ENCODE data around the gene MYORG.
"Not testable (repeated sequence)": the region's sequence is repeated elsewhere in the genome, so short reads cannot be mapped to it uniquely, and the experiment has no call there.

MYORG gene

DNA sequence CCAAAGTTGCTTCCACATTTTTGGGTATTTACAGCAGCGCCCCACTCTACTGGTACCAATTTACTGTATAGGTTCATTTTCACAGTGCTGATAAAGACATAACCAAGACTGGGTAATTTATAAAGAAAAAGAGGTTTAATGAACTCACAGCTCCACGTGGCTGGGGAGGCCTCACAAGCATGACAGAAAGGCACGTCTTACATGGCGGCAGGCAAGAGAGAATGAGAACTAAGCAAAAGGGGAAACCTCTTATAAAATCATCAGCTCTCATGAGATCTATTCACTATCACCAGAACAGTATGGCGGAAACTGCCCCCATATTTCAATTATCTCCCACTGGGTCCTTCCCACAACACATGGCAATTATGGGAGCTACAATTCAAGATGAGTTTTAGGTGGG, 7.9 kb downstream of the MYORG start:
- not testable (repeated sequence) for FAIRE-seq

DNA sequence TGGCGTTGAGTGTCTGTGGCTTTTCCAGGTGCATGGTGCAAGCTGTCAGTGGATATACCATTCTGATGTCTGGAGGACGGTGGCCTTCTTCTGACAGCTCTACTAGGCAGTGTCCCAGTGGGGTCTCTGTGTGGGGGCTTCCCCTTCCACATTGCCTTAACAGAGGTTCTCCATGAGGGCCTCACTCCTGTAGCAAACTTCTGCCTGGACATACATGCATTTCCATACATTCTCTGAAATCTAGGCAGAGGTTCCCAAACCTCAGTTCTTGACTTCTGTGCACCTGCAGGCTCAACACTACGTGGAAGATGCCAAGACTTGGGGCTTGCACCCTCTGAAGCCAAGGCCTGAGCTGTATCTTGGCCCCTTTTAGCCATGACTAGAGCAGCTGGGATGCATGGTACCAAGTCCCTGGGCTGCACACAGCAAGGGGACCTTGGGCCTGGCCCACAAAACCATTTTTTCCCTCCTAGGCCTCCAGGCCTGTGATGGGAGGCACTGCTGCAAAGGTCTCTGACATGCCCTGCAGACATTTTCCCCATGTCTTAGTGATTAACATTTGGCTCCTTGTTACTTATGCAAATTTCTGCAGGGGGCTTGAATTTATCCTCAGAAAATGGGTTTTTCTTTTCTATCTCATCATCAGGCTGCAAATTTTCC, 8.8 kb downstream of the MYORG start:
- FAIRE-seq = not testable (repeated sequence)

DNA sequence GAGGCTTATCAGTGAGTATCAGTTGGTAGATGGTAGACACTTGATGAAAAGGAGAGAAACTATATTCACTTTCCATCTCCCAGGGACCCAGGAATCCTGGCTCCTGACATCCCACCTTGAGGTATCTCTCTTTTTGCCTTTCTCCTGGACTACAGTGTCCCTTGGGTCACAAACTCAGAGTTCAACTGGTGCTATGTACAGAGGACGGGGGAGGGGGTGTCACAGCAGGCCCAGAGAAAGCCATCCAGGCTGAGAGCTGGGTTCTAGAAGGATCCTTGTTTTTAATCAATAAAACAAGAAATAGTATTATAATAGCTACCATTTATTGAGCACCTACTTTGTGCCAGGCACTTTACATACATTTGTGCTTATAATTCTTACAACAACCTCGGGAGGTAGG, 10.3 kb downstream of the MYORG start:
- no peak for FAIRE-seq

DNA sequence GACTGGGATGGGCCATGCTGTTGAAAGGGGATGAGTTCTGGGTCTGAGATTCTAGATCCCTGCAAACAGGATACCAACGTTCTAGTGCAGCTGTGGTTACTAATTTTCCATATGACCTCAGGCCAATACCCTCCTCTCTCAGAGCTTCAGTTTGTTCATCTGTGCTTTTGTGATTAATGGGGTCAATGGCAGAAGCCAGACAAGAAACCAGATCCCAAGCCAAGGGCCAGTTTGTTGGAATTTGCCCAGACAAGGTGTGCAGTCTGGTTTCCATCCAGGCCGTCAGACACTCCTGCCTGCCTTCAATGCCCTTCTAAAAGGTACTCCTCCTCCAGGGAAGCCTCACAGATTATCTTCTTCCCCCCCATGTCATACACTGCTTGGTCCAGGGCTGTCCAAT, 11.4 kb downstream of the MYORG start:
- no peak for FAIRE-seq

DNA sequence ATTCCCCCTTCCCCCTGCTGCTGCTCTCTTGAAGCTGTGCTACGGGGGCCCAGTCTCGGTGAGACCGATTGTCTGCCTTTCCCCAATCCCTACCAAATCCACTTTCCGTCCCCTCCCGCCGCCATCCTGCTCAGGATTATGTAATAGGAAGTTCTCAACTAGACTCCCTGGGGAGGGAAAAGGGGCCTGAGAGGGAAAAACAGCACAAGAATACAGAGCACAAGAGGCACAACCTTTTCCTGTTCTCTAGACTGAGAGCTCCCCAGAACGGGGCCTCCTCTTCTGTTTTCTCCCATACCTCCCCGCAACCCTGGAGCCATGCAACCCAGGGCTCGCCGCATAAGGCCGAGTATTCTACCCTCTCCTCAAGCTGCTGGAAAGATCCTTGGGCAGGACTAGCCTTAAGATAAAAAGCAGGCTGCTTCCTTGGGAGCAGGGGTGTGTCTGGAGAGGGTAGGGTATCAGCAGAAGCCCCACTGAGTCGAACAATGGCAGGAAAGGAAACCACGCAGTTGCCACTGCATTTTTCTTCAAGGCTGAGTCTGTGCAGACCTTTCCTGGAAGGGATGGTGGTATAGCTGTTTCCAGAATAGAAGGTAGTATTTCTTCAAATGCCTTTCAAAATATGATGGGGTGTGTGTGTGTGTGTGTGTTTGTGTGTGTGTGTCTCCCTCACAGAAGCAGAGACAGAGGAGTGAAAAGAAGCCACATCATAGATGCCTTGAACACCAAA, 12.9 kb downstream of the MYORG start:
- no peak for FAIRE-seq

DNA sequence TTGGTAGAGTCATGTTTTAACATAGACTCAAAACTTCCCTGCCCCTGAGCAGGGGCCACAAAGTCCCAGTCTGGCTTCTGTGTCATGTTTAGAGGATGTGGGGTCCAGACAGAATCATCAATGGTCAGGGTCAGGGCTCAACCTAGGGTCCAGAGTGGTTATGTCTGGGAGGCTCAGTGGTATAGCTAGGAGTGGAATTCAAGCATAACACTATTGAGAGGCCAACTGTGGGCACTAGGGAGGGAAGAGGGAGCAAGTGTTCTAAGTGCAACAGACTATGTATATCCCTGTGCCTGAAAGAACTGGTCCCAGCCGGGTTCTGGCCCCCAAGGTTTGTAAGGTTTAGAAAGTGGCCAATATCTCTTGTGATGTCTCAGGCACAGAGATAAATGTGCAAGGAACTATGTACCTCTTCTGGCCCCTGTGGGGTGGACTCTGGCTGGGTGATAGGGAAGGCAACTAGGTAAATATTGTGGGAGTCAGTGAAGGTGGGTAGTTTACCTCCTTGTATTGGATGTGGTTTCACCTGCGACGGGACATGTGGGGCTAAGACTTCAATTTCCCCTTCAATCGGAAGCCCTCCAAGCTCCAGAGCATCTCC, 14.0 kb downstream of the MYORG start:
- FAIRE-seq = no peak

DNA sequence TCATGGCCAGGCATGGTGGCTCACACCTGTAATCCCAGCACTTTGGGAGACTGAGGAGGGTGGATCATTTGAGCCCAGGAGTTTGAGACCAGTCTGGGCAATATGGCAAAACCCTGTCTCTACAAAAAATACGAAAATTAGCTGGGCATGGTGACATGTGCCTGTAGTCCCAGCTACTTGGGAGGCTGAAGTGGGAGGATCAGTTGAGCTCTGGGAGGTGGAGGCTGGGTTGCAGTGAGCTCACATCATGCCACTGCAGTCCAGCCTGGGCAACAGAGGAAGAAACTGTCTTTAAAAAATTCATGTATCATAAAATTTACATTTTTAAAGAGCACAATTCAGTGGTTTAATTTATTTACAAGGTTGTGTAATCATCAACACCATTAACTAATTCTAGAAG, 23.7 kb downstream of the MYORG start:
- FAIRE-seq = not testable (repeated sequence)

DNA sequence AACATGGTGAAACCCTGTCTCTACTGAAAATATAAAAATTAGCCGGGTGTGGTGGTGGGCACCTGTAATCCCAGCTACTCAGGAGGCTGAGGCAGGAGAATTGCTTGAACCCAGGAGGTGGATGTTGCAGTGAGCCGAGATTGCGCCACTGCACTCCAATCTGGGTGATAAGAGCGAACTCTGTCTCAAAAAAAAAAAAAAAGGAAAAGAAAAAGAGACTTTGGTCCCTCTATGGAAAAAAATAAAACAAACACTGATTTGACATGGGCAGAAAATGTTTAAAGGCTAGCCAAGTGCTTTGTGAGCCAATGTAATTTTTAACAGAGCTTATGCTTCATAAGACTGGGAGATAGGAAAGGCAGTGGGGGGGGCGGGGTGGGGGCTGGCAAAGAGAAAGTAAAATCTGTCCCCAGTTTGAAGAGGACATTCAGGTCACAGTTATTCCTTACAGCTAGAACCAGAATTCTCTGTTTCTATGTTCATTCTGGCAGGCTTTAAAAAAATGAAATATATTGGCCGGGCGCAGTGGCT, 24.5 kb downstream of the MYORG start:
- FAIRE-seq = not testable (repeated sequence)

DNA sequence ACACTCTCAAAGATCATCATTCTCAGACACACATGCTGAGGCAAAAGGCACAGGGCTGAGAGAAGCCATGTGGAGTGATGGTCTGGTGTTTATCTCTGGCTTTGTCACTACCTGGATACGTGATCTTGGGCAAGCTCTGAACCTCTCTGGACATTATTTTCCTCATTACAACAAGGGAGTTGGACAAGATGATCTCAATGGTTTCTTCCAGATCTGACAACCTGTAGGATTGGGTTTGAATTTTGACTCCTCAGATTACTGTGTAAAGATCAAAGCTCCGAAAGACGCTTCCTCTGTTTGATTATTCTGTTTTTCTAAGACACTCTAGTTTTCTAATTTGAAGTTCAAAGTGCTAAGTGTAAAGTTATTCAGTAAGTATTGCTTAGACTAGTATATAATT, 27.4 kb downstream of the MYORG start:
- no peak for FAIRE-seq

DNA sequence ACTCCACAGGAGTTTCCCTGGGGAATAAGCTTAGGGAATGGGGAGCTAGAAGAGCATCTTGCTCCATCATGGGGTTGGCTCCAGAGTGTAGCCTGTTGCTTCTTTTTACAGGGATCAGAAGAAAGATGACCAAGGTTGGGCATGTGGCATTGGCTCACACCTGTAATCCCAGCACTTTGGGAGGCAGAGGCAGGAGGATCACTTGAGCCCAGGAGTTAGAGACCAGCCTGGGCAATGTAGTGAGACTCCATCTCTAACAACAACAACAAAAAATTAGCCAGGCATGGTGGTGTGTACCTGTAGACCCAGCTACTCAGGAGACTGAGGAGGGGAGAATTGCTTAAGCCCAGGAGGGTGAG, 28.9 kb downstream of the MYORG start:
- no peak for FAIRE-seq

DNA sequence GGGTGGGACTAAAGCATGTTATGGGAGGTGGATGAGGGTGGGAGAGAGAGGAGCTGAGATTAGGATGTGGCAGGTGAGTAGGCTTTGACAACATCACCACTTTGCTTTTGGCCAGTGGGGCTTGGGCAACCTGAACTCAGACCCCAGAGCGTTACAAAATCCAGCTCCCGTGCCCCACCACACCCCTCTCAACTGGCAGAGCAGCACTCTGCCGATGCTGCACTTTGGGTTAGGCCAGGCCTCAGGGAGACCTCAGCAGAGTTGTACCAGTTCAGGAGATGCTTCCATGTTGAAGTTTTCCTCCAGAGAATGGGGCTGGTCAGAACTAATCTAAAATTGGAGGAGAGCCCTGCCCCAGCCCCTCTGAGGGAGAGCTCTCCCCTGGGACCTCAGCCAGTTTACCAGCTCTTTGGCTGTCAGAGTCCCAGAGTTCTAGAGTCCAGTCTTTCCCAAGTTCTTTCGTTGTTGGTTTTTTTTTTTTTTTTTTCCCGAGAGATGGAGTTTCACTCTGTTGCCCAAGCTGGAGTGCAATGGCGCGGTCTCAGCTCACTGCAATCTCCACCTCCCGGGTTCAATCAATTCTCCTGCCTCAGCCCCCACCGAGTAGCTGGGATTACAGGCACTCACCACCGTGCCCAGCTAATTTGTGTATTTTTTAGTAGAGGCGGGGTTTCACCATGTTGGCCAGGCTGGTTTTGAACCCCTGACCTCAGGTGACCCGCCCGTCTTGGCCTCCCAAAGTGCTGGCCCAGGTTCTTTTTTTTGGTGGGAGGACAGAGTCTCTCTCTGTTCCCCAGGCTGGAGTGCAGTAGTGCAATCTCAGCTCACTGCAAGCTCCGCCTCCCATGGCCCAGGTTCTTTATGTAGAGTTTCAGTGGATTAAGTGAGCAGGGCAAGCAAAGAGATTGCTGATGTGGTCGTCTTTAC, 29.6 kb downstream of the MYORG start:
- no peak for FAIRE-seq

DNA sequence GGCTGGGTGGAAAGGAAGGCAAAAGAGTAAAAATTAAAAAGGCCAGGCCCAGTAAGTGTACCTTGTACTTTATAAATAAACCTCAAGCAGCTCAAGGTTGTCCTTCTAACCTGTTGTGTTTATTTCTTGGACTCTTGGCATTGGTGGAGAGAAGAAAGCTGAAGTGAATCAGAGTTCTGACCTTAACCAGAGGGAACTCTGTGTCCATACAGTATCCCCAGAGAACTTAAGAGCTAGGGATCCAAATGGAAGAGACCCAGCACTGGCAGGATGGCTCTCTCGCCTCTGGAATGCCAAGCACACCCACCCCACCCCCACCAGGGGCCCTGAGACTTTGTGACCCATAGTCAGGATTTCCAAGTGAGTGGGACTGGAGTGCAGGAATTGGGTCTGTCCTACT, 33.1 kb downstream of the MYORG start:
- no peak for FAIRE-seq

DNA sequence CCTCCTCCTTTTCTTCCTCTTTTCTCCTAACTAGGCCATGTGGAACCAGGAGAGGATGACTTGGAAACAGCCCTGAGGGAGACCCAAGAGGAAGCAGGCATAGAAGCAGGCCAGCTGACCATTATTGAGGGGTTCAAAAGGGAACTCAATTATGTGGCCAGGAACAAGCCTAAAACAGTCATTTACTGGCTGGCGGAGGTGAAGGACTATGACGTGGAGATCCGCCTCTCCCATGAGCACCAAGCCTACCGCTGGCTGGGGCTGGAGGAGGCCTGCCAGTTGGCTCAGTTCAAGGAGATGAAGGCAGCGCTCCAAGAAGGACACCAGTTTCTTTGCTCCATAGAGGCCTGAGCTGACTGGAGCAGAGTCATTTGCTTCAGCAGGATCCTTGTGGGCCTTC, 33.6 kb downstream of the MYORG start:
- FAIRE-seq = no peak

DNA sequence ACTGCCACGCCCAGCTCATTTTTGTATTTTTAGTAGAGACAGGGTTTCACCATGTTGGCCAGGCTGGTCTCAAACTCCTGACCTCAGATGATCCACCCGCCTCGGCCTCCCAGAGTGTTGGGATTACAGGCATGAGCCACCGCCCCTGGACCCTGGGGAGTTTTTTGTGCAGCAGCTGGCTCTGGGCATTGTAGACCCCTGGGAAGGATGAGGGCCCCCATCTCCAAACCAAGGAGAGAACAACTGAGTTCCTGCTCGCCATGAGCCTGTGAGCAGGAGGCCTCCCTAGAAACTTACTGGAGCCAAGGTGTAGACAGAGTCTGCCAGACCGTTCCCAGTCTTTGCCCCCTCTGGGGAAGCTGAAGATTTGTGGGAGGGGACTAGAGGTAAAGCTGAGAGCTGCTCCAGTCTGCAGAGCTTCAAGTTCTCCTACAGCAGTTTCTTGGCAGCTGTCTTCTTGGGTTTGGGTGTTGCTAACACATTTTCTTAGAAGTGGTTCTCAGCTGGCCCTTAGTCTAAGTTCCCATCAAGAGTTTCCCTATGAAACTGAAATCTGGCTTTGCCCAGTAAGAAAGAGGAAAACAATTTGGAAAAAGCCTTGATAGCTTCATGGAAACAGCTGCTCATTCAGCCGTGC, 34.9 kb downstream of the MYORG start:
- FAIRE-seq = no peak

DNA sequence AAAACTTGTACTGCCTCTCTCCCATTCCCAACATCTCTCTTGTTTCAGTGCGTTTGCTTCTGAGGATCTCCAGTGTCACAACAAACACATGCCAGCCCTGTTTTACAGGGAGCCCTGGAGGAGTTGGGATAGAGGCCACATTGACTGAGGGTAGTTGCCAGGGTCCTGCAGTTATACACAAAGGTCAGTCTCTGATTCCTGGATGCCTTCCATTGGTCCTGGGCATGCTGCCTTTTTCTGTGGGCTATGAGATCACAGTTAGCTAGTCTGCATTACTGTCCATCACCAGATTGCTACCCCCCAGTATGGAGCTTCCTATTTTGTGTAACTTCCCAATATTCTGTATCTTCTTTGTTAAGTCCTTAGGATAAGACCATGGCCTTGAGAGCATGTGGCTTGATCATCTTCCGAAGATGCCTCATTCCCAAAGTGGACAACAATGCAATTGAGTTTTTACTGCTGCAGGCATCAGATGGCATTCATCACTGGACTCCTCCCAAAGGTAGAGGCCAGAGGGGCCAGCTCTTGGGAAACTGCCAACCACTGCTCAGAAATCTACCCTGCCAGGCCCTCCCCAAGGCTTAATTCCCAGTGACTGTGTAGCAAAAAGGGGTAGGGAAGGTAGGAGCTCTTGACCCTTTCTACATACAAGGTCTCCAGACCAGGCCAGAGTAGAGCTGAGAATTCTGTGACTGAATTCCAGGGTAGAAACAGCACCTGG, 37.9 kb downstream of the MYORG start:
- FAIRE-seq = no peak

DNA sequence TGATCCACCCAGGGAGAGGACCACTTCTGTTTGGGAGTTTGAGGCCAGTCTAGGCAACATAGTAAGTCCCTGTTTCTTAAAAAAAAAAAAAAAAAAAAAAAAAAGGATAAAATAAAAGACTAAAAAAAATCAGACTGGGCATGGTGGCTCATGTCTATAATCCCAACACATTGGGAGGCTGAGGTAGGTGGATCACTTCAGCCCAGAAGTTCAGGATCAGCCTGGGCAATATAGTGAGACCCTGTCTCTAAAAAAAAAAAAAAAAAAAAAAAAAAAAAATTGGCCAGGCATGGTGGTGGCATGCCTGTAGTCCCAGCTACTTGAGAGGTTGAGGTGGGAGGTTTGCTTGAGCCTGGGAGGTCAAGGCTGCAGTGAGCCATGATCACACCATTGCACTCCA, 38.6 kb downstream of the MYORG start:
- not testable (repeated sequence) for FAIRE-seq

DNA sequence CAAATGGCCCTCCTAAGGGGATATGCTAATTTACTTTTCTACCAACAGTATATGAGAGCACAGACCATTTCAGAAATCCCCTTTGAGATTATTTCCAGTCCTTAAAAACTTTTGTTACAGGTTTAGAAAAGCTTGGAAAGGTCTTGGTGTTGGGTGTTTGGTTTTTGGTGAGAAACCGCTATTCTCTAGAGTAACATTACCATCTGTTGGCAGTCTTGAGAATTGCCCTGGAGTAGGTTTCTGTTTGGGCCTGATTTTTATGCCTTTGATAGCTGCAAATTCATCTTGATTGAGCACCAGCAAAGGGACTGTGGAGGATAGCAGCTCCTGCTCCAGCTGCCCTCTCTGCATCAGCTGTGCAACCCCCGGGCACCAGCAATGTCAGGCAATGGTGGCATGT, 39.3 kb downstream of the MYORG start:
- no peak for FAIRE-seq

DNA sequence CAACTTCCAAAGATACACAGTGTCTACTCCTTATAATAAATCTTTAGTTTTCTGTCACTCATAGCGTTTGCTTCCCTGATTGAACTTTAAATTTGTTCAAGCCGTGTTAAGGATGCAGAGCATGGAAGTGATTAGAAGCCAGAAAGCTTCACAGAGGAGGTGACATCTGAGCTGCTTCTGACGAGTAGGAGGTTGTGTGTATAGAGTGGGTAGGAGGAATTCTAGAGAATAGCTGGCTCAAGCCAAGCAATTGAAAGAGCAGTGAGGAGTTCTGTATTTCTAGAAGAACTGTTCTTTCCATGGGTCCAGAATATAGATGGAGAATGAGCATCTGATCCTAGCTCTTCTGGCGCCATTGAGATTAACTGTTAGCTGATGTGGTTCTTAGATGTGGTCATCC, 41.3 kb downstream of the MYORG start:
- FAIRE-seq = no peak

DNA sequence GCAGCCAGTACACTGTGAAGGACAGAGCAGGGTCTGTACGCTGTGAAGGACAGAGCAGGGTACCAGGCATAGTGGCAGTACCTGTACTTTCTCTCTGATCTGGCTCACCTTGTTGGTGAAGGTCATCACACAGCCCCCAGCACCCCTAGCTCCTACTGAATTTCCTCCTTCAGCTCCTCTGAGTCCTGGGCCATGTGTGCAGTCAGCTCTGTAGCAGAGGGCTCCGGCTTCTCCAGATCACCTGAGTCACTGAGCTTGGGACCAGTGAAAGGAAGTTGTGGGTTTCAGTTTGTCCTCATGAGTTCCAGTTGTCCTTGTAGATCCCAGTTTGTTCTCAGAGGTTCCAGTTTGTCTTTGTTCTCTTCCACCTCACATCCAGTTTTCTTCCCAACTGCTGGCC, 41.8 kb downstream of the MYORG start:
- FAIRE-seq = no peak

DNA sequence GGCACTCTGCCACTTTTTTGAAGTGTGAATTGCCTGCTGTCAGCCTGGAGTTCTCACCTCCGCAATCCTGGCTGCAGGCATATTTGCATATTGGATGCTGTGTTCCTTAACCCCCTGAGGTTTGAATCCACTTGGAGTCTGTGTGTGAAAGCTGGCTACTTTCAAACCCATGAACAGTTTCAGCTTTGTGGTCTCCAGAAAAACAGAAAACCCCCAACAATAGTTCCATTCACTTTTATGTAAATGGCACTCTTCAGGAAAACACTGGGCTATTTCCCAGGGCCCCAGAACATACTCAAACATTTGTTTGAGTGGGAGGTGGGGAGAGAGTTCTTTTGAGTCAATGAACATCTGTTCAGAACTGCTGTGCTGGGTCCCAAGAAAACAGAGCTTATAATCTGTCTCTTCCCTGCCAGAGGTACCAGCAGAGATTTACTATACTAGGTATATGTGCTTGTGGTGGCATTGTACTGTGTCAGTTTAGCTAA, 42.3 kb downstream of the MYORG start:
- FAIRE-seq = no peak

DNA sequence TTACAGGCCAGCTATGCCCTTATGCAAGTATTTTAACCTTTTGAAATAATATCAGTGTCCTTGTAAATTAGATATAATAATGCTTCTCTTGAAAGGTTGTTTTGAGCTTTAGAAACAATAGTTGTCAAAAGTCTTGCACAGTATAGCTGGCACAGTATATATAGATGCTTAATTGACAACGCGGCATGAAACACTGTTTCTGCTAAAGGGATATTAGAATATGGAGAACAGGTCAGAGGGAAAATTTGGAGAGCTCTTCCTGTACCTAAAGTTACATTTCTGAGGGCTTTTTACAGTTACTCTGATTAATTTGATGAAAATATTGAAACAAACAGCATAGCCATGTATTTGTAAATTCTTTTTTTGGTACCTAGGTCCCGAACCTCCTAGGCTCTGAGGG, 42.9 kb downstream of the MYORG start:
- no peak for FAIRE-seq
